Body of pancreas (tissue), 4 donors: Measurements from ENCODE around the gene HBA1. TPM values are rescaled to one million over a fixed set of nuclear protein-coding genes. Genes with fewer than 3 reads are reported as not detected.
A peak's percentile ranks its signal among the peaks of the same experiment; 100 is the strongest.

Experiments
- ATAC-seq: fragments of 150-250 bp; one replicate; pipeline ENCODE4 v1.9.1; 2016
- DNase-seq, 4 donors: peaks; one replicate each; pipeline ENCODE4 v3.0.0-alpha.2; 2019
- H3K27ac ChIP-seq, 4 donors: fragments of 200-600 bp; sonication (generic); 1 replicate in 3 of 4; 2 replicates in 1 of 4; pipeline versions ENCODE4 v1.5.1 to v1.6.1; 2016 to 2019; ENCODE audit warnings: mild to moderate bottlenecking in 1 of 4, mixed read lengths in 1 of 4, moderate library complexity in 1 of 4
- H3K27me3 ChIP-seq, 2 donors: fragments of 200-600 bp; sonication (generic); one replicate each; pipeline ENCODE4 v1.6.0; 2016; ENCODE audit warnings: mild to moderate bottlenecking in 1 of 2
- H3K36me3 ChIP-seq, 2 donors: fragments of 200-600 bp; sonication (generic); replicated peaks in 1 of 2; 2 replicates each; pipeline ENCODE4 v1.5.1; 2016; ENCODE audit warnings: low read depth in 2 of 2; ENCODE audit not compliant: insufficient read depth in 1 of 2
- H3K4me1 ChIP-seq: fragments of 200-600 bp; sonication (generic); one replicate; pipeline ENCODE4 v1.6.0; 2016
- H3K4me3 ChIP-seq, 2 donors: fragments of 200-600 bp; sonication (generic); 1 replicate in 1 of 2; 2 replicates in 1 of 2; pipeline ENCODE4 v1.5.1; 2016 to 2019
- H3K9me3 ChIP-seq, 3 donors: fragments of 200-600 bp; sonication (generic); 1 replicate in 2 of 3; 2 replicates in 1 of 3; pipeline ENCODE4 v1.5.1; 2016
- POLR2A ChIP-seq, 3 donors: fragments of 450-650 bp; IDR thresholded peaks; one replicate each; pipeline ENCODE4 v1.6.1; 2016; ENCODE audit warnings: antibody characterized with exemption in 3 of 3, mild to moderate bottlenecking in 2 of 3
- WGBS, 2 donors: methylation state at CpG; one replicate each; pipeline ENCODE4 v1.1.5; 2017; 5-methylcytosine and 5-hydroxymethylcytosine counted together
- intact Hi-C: fragments of 100-400 bp; cut with DNase I; formaldehyde crosslinking; loops from one replicate; pipeline ENCODE4 v1.15.1; 2023
- total RNA-seq, 2 donors: library from RNA; depleted of rRNA; stranded (reverse); fragments of >200 nt; gene quantifications; one replicate each; pipeline ENCODE4 v1.1.0, GENCODE V29; 2016
- TF ChIP-seq, protein P1 (sequence below), 7 experiments: fragments of 450-650 bp in 4 of 7; fragments of 200-600 bp in 3 of 7; sonication (generic) in 3 of 7; IDR thresholded peaks; one replicate each; pipeline ENCODE4 v1.5.1; 2016 to 2019; ENCODE audit warnings: antibody characterized with exemption in 7 of 7

HBA1 gene
- total RNA-seq, 2 donors from 2014 or later = not detected

DNA sequence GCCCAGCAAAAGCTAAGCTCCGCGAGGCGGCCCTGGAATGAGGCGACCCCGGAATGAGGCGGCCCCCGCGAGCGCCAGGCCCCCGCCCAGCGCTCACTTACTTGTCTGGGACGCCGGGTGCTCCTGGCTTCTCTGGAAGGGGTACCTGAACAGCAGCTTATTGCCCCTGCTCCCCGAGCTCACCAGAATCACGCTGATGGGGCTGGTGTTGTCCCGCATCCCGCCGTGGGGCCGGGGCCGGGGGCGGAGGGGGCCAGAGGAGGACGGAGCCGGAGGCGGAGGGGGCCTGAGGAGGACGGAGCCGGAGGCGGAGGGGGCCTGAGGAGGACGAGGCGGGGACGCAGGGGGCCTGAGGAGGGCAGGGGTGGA, 38.4 kb upstream of the HBA1 start:
- 1% methylated on average over 17 to 19 of the region's 30 CpGs for WGBS, 2 donors
- Histone ChIP-seq H3K27me3 (no peaks in the 10 kb centered on the region), H3K27ac (peak overlapping the region in 3 of 4 donors; percentile 55 to 66 (median 65)), H3K4me1 (peaks cover 14% of the 10 kb centered on the region), H3K36me3 (no peaks in the 10 kb centered on the region), H3K9me3 (no peaks in the 10 kb centered on the region), H3K4me3 (peak overlapping the region; percentile 23 to 81)
- ATAC-seq (no peak), DNase-seq (peak in 3 of 4 donors; percentile 4 to 28 (median 11))
- TF ChIP-seq, protein P1, sequence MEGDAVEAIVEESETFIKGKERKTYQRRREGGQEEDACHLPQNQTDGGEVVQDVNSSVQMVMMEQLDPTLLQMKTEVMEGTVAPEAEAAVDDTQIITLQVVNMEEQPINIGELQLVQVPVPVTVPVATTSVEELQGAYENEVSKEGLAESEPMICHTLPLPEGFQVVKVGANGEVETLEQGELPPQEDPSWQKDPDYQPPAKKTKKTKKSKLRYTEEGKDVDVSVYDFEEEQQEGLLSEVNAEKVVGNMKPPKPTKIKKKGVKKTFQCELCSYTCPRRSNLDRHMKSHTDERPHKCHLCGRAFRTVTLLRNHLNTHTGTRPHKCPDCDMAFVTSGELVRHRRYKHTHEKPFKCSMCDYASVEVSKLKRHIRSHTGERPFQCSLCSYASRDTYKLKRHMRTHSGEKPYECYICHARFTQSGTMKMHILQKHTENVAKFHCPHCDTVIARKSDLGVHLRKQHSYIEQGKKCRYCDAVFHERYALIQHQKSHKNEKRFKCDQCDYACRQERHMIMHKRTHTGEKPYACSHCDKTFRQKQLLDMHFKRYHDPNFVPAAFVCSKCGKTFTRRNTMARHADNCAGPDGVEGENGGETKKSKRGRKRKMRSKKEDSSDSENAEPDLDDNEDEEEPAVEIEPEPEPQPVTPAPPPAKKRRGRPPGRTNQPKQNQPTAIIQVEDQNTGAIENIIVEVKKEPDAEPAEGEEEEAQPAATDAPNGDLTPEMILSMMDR (IDR thresholded peaks at IDR 0.05) = no peak
- TF ChIP-seq POLR2A (IDR thresholded peaks at IDR 0.05) = no peak
- intact Hi-C loops = no loop called here

GRCh38 chr16:140175-140857, 36.2 kb upstream of the HBA1 start:
- TF ChIP-seq POLR2A (IDR thresholded peaks at IDR 0.05) = no peak
- TF ChIP-seq, protein P1 (IDR thresholded peaks at IDR 0.05) = no peak
- ATAC-seq (no peak), DNase-seq (no peak)
- Histone ChIP-seq H3K36me3 (no peaks in the 10 kb centered on the region), H3K4me3 (no peak overlapping the region), H3K27me3 (no peaks in the 10 kb centered on the region), H3K4me1 (peaks cover 14% of the 10 kb centered on the region), H3K27ac (no peak overlapping the region), H3K9me3 (no peaks in the 10 kb centered on the region)
- 67% methylated on average over 10 of the region's 10 CpGs for WGBS, 2 donors
- intact Hi-C loops = no loop called here

- H3K4me3 ChIP-seq = no peak overlapping the region
- H3K36me3 ChIP-seq = no peaks in the 10 kb centered on the region
- WGBS, 2 donors = 43 to 71% methylated on average over 2 to 12 of the region's 12 CpGs
- DNase-seq (no peak), ATAC-seq (no peak)
- no peak overlapping the region for H3K27ac ChIP-seq
- intact Hi-C loops = no loop called here
- no peaks in the 10 kb centered on the region for H3K27me3 ChIP-seq
- no peaks in the 10 kb centered on the region for H3K9me3 ChIP-seq
- TF ChIP-seq, protein P1 (IDR thresholded peaks at IDR 0.05) = no peak
- no peak for TF ChIP-seq POLR2A (IDR thresholded peaks at IDR 0.05)
- peaks cover 9% of the 10 kb centered on the region for H3K4me1 ChIP-seq
Observed at GRCh38 chr16:142405-142967, 34.0 kb upstream of the HBA1 start.

GRCh38 chr16:143047-143446, 33.4 kb upstream of the HBA1 start:
- H3K9me3 ChIP-seq = no peaks in the 10 kb centered on the region
- H3K27ac ChIP-seq = no peak overlapping the region
- no peaks in the 10 kb centered on the region for H3K36me3 ChIP-seq
- no peak for ATAC-seq
- TF ChIP-seq, protein P1 (IDR thresholded peaks at IDR 0.05) = no peak
- TF ChIP-seq POLR2A (IDR thresholded peaks at IDR 0.05) = no peak
- intact Hi-C loops = no loop called here
- H3K4me3 ChIP-seq = no peak overlapping the region
- H3K4me1 ChIP-seq = peaks cover 8% of the 10 kb centered on the region
- no peaks in the 10 kb centered on the region for H3K27me3 ChIP-seq
- no peak for DNase-seq
- WGBS, 2 donors = 73 to 78% methylated on average over 5 to 6 of the region's 6 CpGs

GRCh38 chr16:143456-143855, 33.0 kb upstream of the HBA1 start:
- H3K36me3 ChIP-seq = no peaks in the 10 kb centered on the region
- H3K4me3 ChIP-seq = no peak overlapping the region
- H3K4me1 ChIP-seq = peaks cover 8% of the 10 kb centered on the region
- intact Hi-C loops = no loop called here
- no peak for ATAC-seq
- 57% methylated on average over 6 of the region's 6 CpGs; no CpG with 5 or more reads in 1 of the 2 donors for WGBS, 2 donors
- no peak for DNase-seq
- no peak for TF ChIP-seq POLR2A (IDR thresholded peaks at IDR 0.05)
- TF ChIP-seq, protein P1 (IDR thresholded peaks at IDR 0.05) = no peak
- no peaks in the 10 kb centered on the region for H3K27me3 ChIP-seq
- H3K27ac ChIP-seq = no peak overlapping the region
- H3K9me3 ChIP-seq = no peaks in the 10 kb centered on the region
